ENCODE data around the gene TTYH1.
"Not testable (repeated sequence)": the region's sequence is repeated elsewhere in the genome, so short reads cannot be mapped to it uniquely, and the experiment has no call there.

The TTYH1 gene

GRCh38 chr19:54376610-54377285 lies 38.5 kb upstream of the TTYH1 start:
- POLR2A ChIA-PET: no interaction called here
- CTCF ChIA-PET: no interaction called here
- no peak for TF ChIP-seq TARDBP (IDR thresholded peaks at IDR 0.05)
- TF ChIP-seq SP1 (IDR thresholded peaks at IDR 0.05): no peak
- no peak for TF ChIP-seq ZNF384 (IDR thresholded peaks at IDR 0.05)
- TF ChIP-seq CTBP1 (IDR thresholded peaks at IDR 0.05; ENCODE audit: borderline replicate concordance): no peak
- no peak for TF ChIP-seq FOXM1 (IDR thresholded peaks at IDR 0.05; ENCODE audit: borderline replicate concordance)
- no peak for TF ChIP-seq ARNT (IDR thresholded peaks at IDR 0.05)
- TF ChIP-seq L3MBTL2 (conservative IDR thresholded peaks at IDR 0.05): no peak
- no peak for TF ChIP-seq PKNOX1 (IDR thresholded peaks at IDR 0.05)
- no peak for DNase-seq (ENCODE audit: extremely low spot score)

GRCh38 chr19:54379187-54379678 lies 36.0 kb upstream of the TTYH1 start:
- TF ChIP-seq HDGF (IDR thresholded peaks at IDR 0.05; ENCODE audit: borderline replicate concordance) (no peak), SP1 (IDR thresholded peaks at IDR 0.05) (no peak), LEF1 (IDR thresholded peaks at IDR 0.05; ENCODE audit: borderline replicate concordance) (no peak), NFRKB (IDR thresholded peaks at IDR 0.05) (no peak), ELF4 (IDR thresholded peaks at IDR 0.05) (no peak), L3MBTL2 (conservative IDR thresholded peaks at IDR 0.05) (no peak), FOXA1 (IDR thresholded peaks at IDR 0.05) (no peak), CTBP1 (IDR thresholded peaks at IDR 0.05; ENCODE audit: borderline replicate concordance) (no peak), BHLHE40 (IDR thresholded peaks at IDR 0.05; ENCODE audit: borderline replicate concordance) (no peak), FOXK2 (IDR thresholded peaks at IDR 0.05) (no peak), ARNT (IDR thresholded peaks at IDR 0.05) (no peak), FOXM1 (IDR thresholded peaks at IDR 0.05; ENCODE audit: borderline replicate concordance) (no peak)
- ChIA-PET POLR2A (no interaction called here), CTCF (no interaction called here)
- no peak for DNase-seq (ENCODE audit: extremely low spot score)

- TF ChIP-seq ELF4 (IDR thresholded peaks at IDR 0.05) (no peak), L3MBTL2 (conservative IDR thresholded peaks at IDR 0.05) (no peak), BHLHE40 (IDR thresholded peaks at IDR 0.05; ENCODE audit: borderline replicate concordance) (no peak), PKNOX1 (IDR thresholded peaks at IDR 0.05) (no peak), FOXA1 (IDR thresholded peaks at IDR 0.05) (no peak), ZNF384 (IDR thresholded peaks at IDR 0.05) (no peak), LEF1 (IDR thresholded peaks at IDR 0.05; ENCODE audit: borderline replicate concordance) (no peak), FOXK2 (IDR thresholded peaks at IDR 0.05) (no peak), TARDBP (IDR thresholded peaks at IDR 0.05) (no peak), FOXM1 (IDR thresholded peaks at IDR 0.05; ENCODE audit: borderline replicate concordance) (no peak), CTBP1 (IDR thresholded peaks at IDR 0.05; ENCODE audit: borderline replicate concordance) (no peak), NFRKB (IDR thresholded peaks at IDR 0.05) (no peak), SP1 (IDR thresholded peaks at IDR 0.05) (no peak), ARNT (IDR thresholded peaks at IDR 0.05) (no peak)
- no peak for DNase-seq (ENCODE audit: extremely low spot score)
- ChIA-PET POLR2A (no interaction called here), CTCF (no interaction called here)
These were observed 34.4 kb upstream of the TTYH1 start for GRCh38 chr19:54380897-54381296.

DNA sequence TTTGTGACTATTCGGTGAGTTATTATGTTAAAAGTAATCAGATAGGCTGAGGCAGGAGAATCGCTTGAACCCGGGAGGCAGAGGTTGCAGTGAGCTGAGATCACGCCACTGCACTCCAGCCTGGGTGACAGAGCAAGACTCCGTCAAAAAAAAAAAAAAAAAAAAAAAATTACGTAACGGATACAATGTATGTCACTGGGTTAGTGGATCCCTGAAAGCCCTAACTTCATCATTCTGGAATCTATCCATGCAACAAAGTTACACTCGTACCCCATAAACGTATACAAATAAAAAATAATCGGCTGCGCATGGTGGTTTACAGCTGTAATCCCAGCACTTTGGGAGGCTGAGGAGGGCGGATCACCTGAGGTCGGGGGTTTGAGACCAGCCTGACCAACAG lies 33.2 kb upstream of the TTYH1 start:
- CTCF ChIA-PET: not testable (repeated sequence)

GRCh38 chr19:54383330-54383729 lies 31.9 kb upstream of the TTYH1 start:
- ChIA-PET POLR2A (no interaction called here), CTCF (no interaction called here)
- TF ChIP-seq NFRKB (IDR thresholded peaks at IDR 0.05) (no peak), HDGF (IDR thresholded peaks at IDR 0.05; ENCODE audit: borderline replicate concordance) (no peak), ARNT (IDR thresholded peaks at IDR 0.05) (no peak), L3MBTL2 (conservative IDR thresholded peaks at IDR 0.05) (no peak), PKNOX1 (IDR thresholded peaks at IDR 0.05) (no peak), FOXM1 (IDR thresholded peaks at IDR 0.05; ENCODE audit: borderline replicate concordance) (no peak), FOXA1 (IDR thresholded peaks at IDR 0.05) (no peak), CTBP1 (IDR thresholded peaks at IDR 0.05; ENCODE audit: borderline replicate concordance) (no peak), SUZ12 (IDR thresholded peaks at IDR 0.05) (no peak), ELF4 (IDR thresholded peaks at IDR 0.05) (no peak), ZNF384 (IDR thresholded peaks at IDR 0.05) (no peak), LEF1 (IDR thresholded peaks at IDR 0.05; ENCODE audit: borderline replicate concordance) (no peak), TARDBP (IDR thresholded peaks at IDR 0.05) (no peak), SP1 (IDR thresholded peaks at IDR 0.05) (no peak), FOXK2 (IDR thresholded peaks at IDR 0.05) (no peak), BHLHE40 (IDR thresholded peaks at IDR 0.05; ENCODE audit: borderline replicate concordance) (no peak)
- DNase-seq (ENCODE audit: extremely low spot score): no peak

More for the DNA sequence above, 33.2 kb upstream of the TTYH1 start:
- POLR2A ChIA-PET; DNase-seq (ENCODE audit: extremely low spot score): not testable (repeated sequence)

- POLR2A ChIA-PET: no interaction called here
- no peak for DNase-seq (ENCODE audit: extremely low spot score)
- no peak for TF ChIP-seq FOXM1 (IDR thresholded peaks at IDR 0.05; ENCODE audit: borderline replicate concordance)
- no peak for TF ChIP-seq SUZ12 (IDR thresholded peaks at IDR 0.05)
- no peak for TF ChIP-seq L3MBTL2 (conservative IDR thresholded peaks at IDR 0.05)
- no peak for TF ChIP-seq NFRKB (IDR thresholded peaks at IDR 0.05)
- no peak for TF ChIP-seq SP1 (IDR thresholded peaks at IDR 0.05)
- no peak for TF ChIP-seq HDGF (IDR thresholded peaks at IDR 0.05; ENCODE audit: borderline replicate concordance)
- TF ChIP-seq FOXA1 (IDR thresholded peaks at IDR 0.05): no peak
- no peak for TF ChIP-seq ELF4 (IDR thresholded peaks at IDR 0.05)
- no peak for TF ChIP-seq PKNOX1 (IDR thresholded peaks at IDR 0.05)
- CTCF ChIA-PET: no interaction called here
These were observed 27.1 kb upstream of the TTYH1 start for GRCh38 chr19:54387991-54388801.

Data from HEK293T (cell line).